ENCODE results near the gene ZNF736. TPM values are rescaled to one million over a fixed set of nuclear protein-coding genes. Genes with fewer than 3 reads are reported as not detected.

Gene ZNF736
- total RNA-seq, 1 donor from 2014 or later = 3.8 TPM

DNA sequence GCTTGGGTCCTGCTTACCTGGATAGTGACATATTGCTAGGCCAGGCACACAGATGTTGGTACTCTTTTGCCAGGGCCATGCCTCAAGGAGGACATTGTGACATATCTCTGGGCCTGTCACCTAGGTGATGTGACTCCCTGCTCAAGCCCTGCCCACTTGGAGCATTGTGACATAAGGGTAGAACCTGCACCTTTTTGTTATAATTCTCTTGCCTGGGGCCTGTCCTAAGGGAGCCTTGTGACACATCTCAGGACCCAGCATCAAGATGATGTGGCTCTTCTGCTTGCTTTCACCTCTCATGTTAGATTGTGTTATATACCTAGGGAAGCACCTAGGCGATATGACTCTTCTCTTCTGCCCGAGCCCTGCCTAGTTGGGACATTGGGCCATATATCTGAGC is 57.4 kb downstream of the ZNF736 start:
- no peak for DNase-seq
- intact Hi-C loops (cut with DNase I) = no loop called here
- no peak for ATAC-seq (ENCODE audit: poor library complexity)

DNA sequence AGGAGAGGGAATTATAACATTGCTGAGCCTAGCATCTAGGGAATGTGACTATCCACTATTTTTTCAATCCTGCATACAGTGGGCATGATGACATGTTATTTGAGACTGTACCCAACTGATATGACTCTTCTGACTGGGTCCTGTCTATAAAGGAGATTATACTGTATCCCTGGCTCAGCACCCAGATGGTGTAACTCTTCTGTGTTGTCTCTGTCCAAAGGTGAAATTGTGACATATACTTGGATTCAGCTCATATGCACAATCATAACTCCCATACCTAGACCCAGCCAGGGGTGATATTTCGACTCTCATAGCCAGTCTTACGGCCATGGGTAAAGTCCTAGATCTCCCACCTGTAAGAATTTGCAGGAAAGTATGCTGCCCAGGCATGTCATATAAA is 59.3 kb downstream of the ZNF736 start:
- intact Hi-C loops (cut with DNase I) = no loop called here
- ATAC-seq (ENCODE audit: poor library complexity) (no peak), DNase-seq (no peak)

DNA sequence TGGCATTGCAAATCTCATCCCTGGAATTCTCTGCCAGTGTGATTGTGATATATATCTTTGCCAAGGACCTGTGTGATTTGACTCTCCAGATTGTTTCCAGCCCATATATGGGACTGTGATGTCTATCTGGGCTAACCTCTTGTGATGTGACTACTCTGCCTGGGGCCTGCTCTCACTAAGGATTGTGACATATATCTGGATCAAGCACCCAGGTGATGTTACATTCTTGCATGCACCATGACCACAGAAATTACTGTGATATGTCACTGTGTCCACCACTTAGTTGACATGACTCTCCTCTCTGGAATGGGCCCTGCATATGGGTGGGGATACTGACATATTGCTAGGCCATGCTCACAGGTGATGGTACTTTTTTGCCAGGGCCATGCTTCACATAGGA is 86.6 kb downstream of the ZNF736 start:
- intact Hi-C loops (cut with DNase I) = no loop called here
- no peak for DNase-seq
- no peak for ATAC-seq (ENCODE audit: poor library complexity)

Other genes starting within 250 kb of the ZNF736 start
- gene ZNF735, start 106.8 kb upstream of the ZNF736 start, total RNA-seq = not detected
- gene ZNF679, start 85.5 kb upstream of the ZNF736 start, total RNA-seq = not detected
- 18.3 TPM for gene ZNF680, start 249.1 kb downstream of the ZNF736 start, total RNA-seq